SK-N-MC (cell line): ENCODE measurements around the gene CDC6.

ENCODE experiments used
- DNase-seq: peaks from one replicate; pipeline ENCODE4 v3.0.0-alpha.2; 2011; ENCODE audit warnings: low read depth, low spot score
- H3K27ac ChIP-seq: fragments of 200-600 bp; sonication (generic); 2 replicates; pipeline ENCODE4 v1.5.1; 2016; ENCODE audit warnings: mixed run types
- H3K36me3 ChIP-seq: fragments of 200-600 bp; sonication (generic); 2 replicates; pipeline ENCODE4 v1.6.1; 2017; ENCODE audit warnings: antibody characterized with exemption, low read length, mixed read lengths; ENCODE audit not compliant: insufficient read depth
- H3K4me3 ChIP-seq: fragments of 200-600 bp; sonication (generic); 2 replicates; pipeline ENCODE4 v1.5.1; 2016
- H3K9ac ChIP-seq: fragments of 200-600 bp; sonication (generic); 2 replicates; pipeline ENCODE4 v1.8.0; 2017; ENCODE audit warnings: mixed run types, mixed read lengths; ENCODE audit not compliant: insufficient read length
- H3K9me3 ChIP-seq: fragments of 200-600 bp; sonication (generic); 2 replicates; pipeline ENCODE4 v1.6.1; 2017; ENCODE audit warnings: low read depth, mild to moderate bottlenecking, antibody characterized with exemption, low read length, moderate library complexity, mixed read lengths
- EZH2 ChIP-seq: fragments of 200-600 bp; sonication (generic); IDR thresholded peaks from one replicate; pipeline ENCODE4 v1.6.1; 2017; ENCODE audit warnings: antibody characterized with exemption
- FOXP2 ChIP-seq: optimal IDR thresholded peaks from 2 replicates; pipeline ENCODE3; 2011; ENCODE audit warnings: mild to moderate bottlenecking, moderate library complexity; ENCODE audit not compliant: insufficient read depth; ENCODE audit errors: extremely low read length, control extremely low read depth
- POLR2AphosphoS5 ChIP-seq: IDR thresholded peaks from 2 replicates; pipeline ENCODE4 v1.6.1; 2012; ENCODE audit warnings: mild to moderate bottlenecking, low read depth, low read length, borderline replicate concordance

Gene CDC6

DNA sequence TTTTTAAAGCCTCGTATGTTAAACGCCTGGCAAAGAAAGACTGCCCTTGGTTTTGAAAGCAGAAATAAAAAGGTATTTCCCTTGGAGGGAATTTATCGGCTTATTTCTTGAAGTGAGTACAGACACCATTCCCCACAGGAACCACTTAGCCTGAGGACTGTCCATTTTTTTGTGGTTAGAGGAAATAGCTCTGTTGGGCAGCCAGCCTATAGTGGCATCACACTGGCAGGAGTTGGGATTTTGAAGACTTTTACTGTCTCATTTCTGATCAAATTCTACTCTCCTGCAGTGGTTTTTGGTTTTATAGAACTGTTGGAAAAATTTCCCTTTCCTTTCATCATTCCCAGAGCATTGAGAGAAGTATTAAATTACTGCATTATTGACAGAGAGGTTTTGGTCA is 34.1 kb upstream of the CDC6 start:
- Histone ChIP-seq H3K9me3 (no peaks in the 10 kb centered on the region), H3K4me3 (no peak overlapping the region), H3K36me3 (peaks cover 19% of the 10 kb centered on the region), H3K27ac (peak overlapping the region; percentile 56), H3K9ac (no peak overlapping the region)
- no peak for DNase-seq
- no peak for TF ChIP-seq EZH2
- no peak for TF ChIP-seq FOXP2
- TF ChIP-seq POLR2AphosphoS5, result no peak

DNA sequence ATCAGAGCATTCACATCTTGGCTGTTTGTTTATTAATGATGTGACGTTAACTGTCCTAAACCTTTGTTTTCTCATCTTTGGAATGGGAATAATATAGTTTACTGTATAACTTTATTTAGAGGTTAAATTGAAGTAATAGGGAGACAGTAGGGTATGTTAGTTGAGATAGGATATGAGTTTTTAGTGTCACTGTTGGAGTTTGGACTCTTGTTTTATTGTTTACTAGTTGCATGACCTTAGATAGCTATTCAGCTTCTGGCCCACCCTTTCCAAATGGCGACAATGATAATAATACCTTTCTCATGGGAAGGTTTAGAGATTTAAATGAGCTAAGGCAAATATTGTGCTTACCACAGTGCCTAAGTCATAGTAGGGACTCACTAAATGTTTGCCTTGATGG is 28.2 kb upstream of the CDC6 start:
- no peak overlapping the region for H3K27ac ChIP-seq
- no peak overlapping the region for H3K9ac ChIP-seq
- no peak overlapping the region for H3K4me3 ChIP-seq
- TF ChIP-seq EZH2 (no peak), POLR2AphosphoS5 (no peak), FOXP2 (no peak)
- no peak for DNase-seq
- peaks cover 51% of the 10 kb centered on the region for H3K36me3 ChIP-seq
- H3K9me3 ChIP-seq, result no peaks in the 10 kb centered on the region

DNA sequence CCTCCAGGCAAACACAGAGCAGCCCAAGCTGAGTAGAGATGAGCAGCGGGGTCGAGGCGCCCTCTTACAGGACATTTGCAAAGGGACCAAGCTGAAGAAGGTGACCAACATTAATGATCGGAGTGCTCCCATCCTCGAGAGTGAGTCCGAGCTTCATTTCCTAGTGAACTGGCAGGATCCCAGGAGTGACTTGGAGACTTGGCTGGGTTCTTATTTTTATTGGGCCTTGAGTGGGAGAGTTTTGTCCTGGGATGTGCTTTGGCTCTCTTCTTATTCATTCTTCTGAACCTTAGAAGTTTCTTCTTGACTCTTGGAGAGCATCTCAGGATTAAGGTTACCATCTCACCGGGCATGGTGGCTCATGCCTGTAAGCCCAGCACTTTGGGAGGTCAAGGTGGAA is 27.2 kb upstream of the CDC6 start:
- no peak overlapping the region for H3K9ac ChIP-seq
- TF ChIP-seq POLR2AphosphoS5 (no peak), FOXP2 (no peak), EZH2 (no peak)
- H3K4me3 ChIP-seq, result no peak overlapping the region
- H3K9me3 ChIP-seq, result no peaks in the 10 kb centered on the region
- no peak for DNase-seq
- no peak overlapping the region for H3K27ac ChIP-seq
- H3K36me3 ChIP-seq, result peaks cover 61% of the 10 kb centered on the region

DNA sequence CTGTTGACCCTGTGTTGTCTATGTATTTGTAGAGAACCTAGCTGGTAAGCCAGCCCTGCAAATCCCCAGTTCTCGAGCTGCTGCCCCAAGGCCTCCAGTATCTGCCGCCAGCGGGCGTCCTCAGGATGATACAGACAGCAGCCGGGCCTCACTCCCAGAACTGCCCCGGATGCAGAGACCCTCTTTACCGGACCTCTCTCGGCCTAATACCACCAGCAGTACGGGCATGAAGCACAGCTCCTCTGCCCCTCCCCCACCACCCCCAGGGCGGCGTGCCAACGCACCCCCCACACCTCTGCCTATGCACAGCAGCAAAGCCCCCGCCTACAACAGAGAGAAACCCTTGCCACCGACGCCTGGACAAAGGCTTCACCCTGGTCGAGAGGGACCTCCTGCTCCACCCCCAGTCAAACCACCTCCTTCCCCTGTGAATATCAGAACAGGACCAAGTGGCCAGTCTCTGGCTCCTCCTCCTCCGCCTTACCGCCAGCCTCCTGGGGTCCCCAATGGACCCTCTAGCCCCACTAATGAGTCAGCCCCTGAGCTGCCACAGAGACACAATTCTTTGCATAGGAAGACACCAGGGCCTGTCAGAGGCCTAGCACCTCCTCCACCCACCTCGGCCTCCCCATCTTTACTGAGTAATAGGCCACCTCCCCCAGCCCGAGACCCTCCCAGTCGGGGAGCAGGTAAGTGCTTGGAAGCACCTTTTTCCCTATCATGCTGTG is 23.1 kb upstream of the CDC6 start:
- H3K27ac ChIP-seq, result no peak overlapping the region
- no peaks in the 10 kb centered on the region for H3K9me3 ChIP-seq
- peaks cover 63% of the 10 kb centered on the region for H3K36me3 ChIP-seq
- TF ChIP-seq POLR2AphosphoS5 (no peak), EZH2 (no peak), FOXP2 (no peak)
- no peak for DNase-seq
- H3K4me3 ChIP-seq, result no peak overlapping the region
- no peak overlapping the region for H3K9ac ChIP-seq

DNA sequence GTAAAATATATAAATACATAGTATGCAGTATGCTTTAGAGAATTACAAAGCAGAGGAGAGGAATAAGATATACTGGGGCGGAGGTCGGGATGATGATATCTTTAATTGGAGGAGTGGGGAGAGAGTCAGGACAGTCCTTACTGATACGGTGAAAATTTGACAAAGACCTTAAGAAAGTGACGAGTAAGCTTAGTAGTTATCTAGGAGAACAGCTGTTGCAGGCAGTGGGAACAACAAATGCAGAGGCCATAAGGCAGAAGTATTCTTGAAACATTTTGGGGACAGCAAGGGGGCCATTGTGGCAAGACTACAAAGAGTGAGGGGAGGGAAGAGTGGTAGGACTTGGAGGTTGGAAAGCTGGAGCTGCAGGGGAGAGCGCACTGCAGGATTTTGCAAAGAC is 22.3 kb upstream of the CDC6 start:
- Histone ChIP-seq H3K36me3 (peaks cover 60% of the 10 kb centered on the region), H3K27ac (no peak overlapping the region), H3K9me3 (no peaks in the 10 kb centered on the region), H3K9ac (no peak overlapping the region), H3K4me3 (no peak overlapping the region)
- no peak for DNase-seq
- TF ChIP-seq POLR2AphosphoS5, result no peak
- TF ChIP-seq EZH2, result no peak
- no peak for TF ChIP-seq FOXP2

DNA sequence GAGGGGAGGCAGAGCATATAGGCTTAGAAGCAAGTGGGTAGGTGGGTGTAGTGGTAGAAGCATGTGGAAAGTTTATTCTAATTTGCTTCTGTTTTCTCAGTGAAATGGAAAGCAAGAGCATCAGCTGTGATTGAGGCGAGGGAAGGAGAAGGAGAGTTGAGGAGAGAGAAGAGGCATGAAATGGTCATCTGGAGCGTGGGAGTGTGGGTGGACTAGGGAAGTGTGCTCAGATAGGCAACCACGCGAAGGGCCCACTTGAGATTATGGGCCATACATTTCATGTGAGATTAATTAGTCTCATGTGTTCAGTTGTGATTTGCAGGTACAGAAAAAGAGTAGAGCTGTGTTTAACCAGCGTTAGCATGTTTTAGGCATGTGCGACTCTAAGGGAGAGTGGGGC is 20.8 kb upstream of the CDC6 start:
- no peaks in the 10 kb centered on the region for H3K9me3 ChIP-seq
- H3K36me3 ChIP-seq, result peaks cover 63% of the 10 kb centered on the region
- TF ChIP-seq FOXP2, result no peak
- TF ChIP-seq POLR2AphosphoS5, result no peak
- no peak for TF ChIP-seq EZH2
- no peak overlapping the region for H3K4me3 ChIP-seq
- H3K27ac ChIP-seq, result peak overlapping the region; percentile 30; the same call in 1 of the 2 replicates
- DNase-seq, result no peak
- H3K9ac ChIP-seq, result no peak overlapping the region

DNA sequence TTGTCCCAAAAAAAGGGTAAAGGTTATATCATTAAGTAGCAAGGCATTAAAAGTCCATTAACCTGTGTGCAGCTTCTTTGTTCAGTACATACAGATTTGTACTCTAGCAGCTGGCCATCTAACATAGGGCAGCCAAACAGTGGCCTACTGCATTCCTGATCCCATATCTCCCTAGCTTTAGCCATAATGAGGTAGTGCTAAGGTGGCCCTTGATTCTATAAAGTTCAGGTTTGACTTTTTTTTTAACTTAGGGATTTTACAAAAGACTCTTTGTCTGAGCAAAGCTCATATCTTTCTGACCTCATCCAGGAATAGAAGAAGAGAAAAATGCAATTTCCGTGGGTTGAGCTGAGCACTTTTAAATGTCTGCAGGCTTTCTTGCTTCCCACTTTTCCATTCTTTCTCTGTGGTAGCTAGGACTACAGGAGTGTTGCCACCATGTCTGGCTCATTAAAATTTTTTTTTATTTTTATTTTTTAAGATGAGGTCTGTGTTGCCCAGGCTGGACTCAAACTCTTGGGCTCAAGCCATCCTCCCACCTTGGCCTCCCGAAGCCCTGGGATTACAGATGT is 19.5 kb upstream of the CDC6 start:
- no peak for TF ChIP-seq EZH2
- no peak for TF ChIP-seq FOXP2
- TF ChIP-seq POLR2AphosphoS5, result no peak
- no peak for DNase-seq
- Histone ChIP-seq H3K9ac (no peak overlapping the region), H3K36me3 (peaks cover 50% of the 10 kb centered on the region), H3K9me3 (no peaks in the 10 kb centered on the region), H3K4me3 (no peak overlapping the region), H3K27ac (peak overlapping the region; percentile 65; the same call in 1 of the 2 replicates)

DNA sequence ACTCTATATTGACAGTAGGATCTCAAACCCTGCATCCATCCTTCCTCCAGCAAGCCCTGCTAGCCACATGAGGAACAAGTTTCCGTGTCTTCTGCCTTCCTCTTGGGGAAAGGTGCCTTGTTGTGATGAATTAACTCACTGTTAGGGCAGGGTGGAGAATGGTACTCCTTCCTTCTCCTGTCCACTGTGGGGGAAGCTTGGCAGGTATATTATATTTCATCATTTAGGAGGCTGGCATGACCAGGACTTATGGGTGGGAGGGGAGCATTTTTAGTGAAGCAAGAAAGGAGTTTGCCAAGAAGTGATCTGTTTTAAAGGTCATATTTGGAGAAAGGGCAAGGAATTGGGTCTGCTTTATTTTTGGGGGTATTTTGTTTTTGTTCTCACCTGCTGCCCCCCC is 9.3 kb upstream of the CDC6 start:
- TF ChIP-seq FOXP2 (no peak), EZH2 (no peak), POLR2AphosphoS5 (no peak)
- Histone ChIP-seq H3K36me3 (peaks cover 62% of the 10 kb centered on the region), H3K9ac (no peak overlapping the region), H3K9me3 (no peaks in the 10 kb centered on the region), H3K27ac (no peak overlapping the region), H3K4me3 (no peak overlapping the region)
- DNase-seq, result no peak

DNA sequence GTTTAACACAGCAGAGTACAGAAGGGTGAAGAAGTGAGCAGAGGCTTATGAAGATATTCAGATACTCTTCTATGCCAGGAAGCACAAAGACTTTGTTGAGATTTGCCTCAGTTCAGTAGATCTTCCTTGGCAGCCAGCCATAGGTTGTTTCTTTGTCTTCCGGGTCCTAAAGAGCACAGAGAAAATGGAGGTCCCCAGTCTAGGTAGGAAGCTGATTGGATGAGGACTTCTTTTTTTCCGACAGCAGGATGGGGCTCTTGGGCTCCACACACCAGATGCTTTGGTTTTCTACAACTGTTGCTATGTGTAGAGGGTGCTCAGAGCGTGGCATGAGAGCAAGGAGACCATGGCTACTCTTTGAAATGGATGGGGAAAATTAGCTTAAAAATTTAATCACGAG is 8.3 kb upstream of the CDC6 start:
- DNase-seq, result no peak
- no peak overlapping the region for H3K27ac ChIP-seq
- TF ChIP-seq EZH2, result no peak
- H3K9me3 ChIP-seq, result no peaks in the 10 kb centered on the region
- no peak overlapping the region for H3K9ac ChIP-seq
- H3K4me3 ChIP-seq, result no peak overlapping the region
- H3K36me3 ChIP-seq, result peaks cover 54% of the 10 kb centered on the region

DNA sequence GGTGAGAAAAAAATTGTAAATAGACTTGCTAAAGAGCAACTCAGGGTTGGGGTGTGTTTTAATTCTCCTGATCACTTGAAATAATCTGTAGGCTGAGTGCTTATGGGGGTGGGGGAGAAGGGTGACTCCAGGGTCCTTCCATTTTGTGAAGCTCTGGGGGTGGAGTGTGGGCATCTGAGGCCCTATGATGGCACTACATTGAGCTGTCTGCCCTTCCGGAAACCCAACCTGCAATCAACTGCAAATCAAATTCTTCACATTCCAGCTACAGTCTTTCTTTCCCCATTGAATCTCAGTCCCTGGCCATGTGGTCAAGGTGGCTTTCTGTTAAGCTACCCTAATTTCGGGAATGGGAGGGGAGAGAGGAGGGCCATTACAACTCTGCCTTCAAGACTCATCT is 6.0 kb upstream of the CDC6 start:
- no peak overlapping the region for H3K9ac ChIP-seq
- no peak overlapping the region for H3K4me3 ChIP-seq
- TF ChIP-seq EZH2, result no peak
- TF ChIP-seq FOXP2, result no peak
- TF ChIP-seq POLR2AphosphoS5, result no peak
- no peak for DNase-seq
- H3K9me3 ChIP-seq, result no peaks in the 10 kb centered on the region
- H3K27ac ChIP-seq, result no peak overlapping the region
- peaks cover 40% of the 10 kb centered on the region for H3K36me3 ChIP-seq
